IPS-18a (cell line): ENCODE results near the gene TMEM225B.
"Not testable (repeated sequence)": the region's sequence is repeated elsewhere in the genome, so short reads cannot be mapped to it uniquely, and the experiment has no call there.

Source experiments
- H3K27ac ChIP-seq: one replicate; pipeline ENCODE4 v1.5.1; 2013; ENCODE audit warnings: low read length
- H3K27me3 ChIP-seq: one replicate; pipeline ENCODE4 v1.6.1; 2013; ENCODE audit warnings: mild to moderate bottlenecking, low read length; ENCODE audit not compliant: control insufficient read depth, insufficient read depth
- H3K36me3 ChIP-seq: one replicate; pipeline ENCODE4 v1.6.1; 2013; ENCODE audit warnings: low read depth, low read length; ENCODE audit not compliant: control insufficient read depth
- H3K4me1 ChIP-seq: one replicate; pipeline ENCODE4 v1.6.1; 2013; ENCODE audit warnings: low read depth, low read length; ENCODE audit not compliant: control insufficient read depth
- H3K4me3 ChIP-seq: one replicate; pipeline ENCODE4 v1.5.1; 2013; ENCODE audit warnings: low read length
- H3K9ac ChIP-seq: one replicate; pipeline ENCODE4 v1.6.1; 2013; ENCODE audit warnings: mild to moderate bottlenecking, low read length, moderate library complexity
- H3K9me3 ChIP-seq: one replicate; pipeline ENCODE4 v1.6.1; 2013; ENCODE audit warnings: low read depth, low read length; ENCODE audit not compliant: control insufficient read depth

Gene TMEM225B

DNA sequence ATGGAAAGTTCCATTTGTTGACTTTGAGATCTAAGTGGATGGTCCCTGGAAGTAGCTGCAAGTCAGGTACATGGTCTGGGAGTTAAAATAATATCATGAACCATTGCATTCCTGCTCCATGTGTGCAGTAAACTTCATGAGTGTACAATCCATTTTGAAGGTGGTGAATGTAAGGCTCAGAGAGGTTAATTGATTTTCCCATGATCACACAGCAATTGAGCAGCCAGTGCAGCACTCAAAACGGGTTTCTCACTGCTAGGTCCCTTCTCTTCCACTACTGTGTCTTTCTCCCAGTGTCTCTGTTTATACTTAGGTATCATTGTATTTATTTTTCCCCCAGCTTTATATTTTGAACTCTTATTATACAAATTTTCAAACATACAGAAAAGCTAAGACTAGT is 28.6 kb downstream of the TMEM225B start:
- Histone ChIP-seq H3K4me3 (no peak overlapping the region), H3K9ac (no peak overlapping the region), H3K9me3 (no peaks in the 10 kb centered on the region), H3K36me3 (peaks cover 74% of the 10 kb centered on the region), H3K4me1 (peaks cover 31% of the 10 kb centered on the region), H3K27me3 (no peaks in the 10 kb centered on the region), H3K27ac (no peak overlapping the region)

DNA sequence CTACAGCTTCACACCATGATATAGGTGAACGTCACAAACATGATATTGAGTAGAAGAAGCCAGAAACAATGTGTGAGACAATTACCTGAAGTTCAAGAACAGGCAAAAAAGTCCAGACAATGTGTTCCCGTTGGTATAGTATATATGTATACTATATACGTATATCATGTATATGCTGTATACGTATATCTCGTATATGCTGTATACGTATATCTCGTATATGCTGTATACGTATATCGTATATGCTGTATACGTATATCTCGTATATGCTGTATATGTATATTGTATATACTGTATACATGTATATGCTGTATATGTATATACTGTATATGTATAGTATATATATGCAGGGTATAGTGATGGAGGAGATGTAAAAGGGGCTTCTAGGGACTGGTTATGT is 29.4 kb downstream of the TMEM225B start:
- H3K9me3 ChIP-seq: no peaks in the 10 kb centered on the region
- H3K27me3 ChIP-seq: no peaks in the 10 kb centered on the region
- H3K36me3 ChIP-seq: peaks cover 65% of the 10 kb centered on the region
- no peak overlapping the region for H3K4me3 ChIP-seq
- H3K9ac ChIP-seq: no peak overlapping the region
- H3K4me1 ChIP-seq: peaks cover 34% of the 10 kb centered on the region
- no peak overlapping the region for H3K27ac ChIP-seq

DNA sequence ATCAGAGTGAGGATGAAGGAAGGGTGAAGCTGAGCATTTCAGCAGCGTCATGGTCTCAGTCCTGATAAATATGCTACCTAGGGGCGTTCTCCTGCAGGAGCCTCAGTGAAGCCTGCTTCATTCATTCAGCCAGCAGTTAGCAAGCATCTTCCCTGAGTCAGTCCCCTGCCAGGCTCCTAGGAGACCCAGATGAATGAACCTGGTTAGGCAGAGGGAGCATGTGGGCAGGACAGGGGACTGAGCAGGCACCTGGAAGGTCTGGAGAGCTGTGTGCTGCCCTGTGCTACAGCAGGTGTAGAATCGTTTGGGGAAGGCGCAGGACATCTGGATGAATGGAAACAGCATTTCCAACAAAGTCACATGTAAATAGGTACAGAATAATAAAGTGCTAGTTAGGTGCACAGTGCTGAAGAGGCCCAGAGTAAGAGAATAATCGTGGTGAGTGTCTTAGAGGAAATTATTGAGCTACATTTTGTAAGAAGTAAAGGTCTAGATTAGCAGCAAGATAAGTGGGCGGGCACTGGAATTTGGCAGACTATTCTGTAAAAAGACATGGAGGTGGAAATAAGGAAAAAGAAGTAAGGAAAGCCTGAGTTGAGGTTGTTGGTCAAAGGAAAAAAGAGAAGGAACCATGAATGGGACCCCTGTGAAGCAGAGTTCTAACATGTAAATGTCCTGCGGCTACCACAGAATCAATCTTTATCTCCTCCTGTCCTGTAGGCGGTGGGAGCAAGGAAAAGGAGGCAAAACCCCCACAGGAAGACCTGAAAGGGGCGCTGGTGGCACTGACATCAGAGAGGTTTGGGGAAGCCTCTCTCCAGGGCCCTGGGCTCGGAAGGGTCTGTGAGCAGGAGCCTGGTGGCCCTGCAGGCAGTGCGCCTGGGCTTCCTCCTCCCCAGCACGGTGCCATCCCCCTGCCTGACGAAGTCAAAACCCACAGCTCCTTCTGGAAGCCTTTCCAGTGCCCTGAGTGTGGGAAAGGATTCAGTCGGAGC is 30.7 kb downstream of the TMEM225B start:
- Histone ChIP-seq H3K4me1 (peaks cover 34% of the 10 kb centered on the region), H3K4me3 (peak overlapping the region; percentile 16), H3K27ac (peak overlapping the region; percentile 14), H3K9me3 (no peaks in the 10 kb centered on the region), H3K27me3 (no peaks in the 10 kb centered on the region), H3K36me3 (peaks cover 58% of the 10 kb centered on the region), H3K9ac (no peak overlapping the region)

DNA sequence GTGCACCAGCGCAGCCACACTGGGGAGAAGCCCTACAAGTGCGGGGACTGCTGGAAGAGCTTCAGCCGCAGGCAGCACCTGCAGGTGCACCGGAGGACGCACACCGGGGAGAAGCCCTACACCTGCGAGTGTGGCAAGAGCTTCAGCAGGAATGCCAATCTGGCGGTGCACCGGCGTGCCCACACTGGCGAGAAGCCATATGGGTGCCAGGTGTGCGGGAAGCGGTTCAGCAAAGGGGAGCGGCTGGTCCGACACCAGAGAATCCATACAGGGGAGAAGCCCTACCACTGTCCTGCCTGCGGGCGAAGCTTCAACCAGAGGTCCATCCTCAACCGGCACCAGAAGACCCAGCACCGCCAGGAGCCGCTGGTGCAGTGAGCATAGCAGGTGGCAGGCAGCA is 31.6 kb downstream of the TMEM225B start:
- H3K9me3 ChIP-seq: no peaks in the 10 kb centered on the region
- no peak overlapping the region for H3K9ac ChIP-seq
- peaks cover 53% of the 10 kb centered on the region for H3K36me3 ChIP-seq
- H3K4me1 ChIP-seq: peaks cover 34% of the 10 kb centered on the region
- no peak overlapping the region for H3K4me3 ChIP-seq
- no peak overlapping the region for H3K27ac ChIP-seq
- no peaks in the 10 kb centered on the region for H3K27me3 ChIP-seq

DNA sequence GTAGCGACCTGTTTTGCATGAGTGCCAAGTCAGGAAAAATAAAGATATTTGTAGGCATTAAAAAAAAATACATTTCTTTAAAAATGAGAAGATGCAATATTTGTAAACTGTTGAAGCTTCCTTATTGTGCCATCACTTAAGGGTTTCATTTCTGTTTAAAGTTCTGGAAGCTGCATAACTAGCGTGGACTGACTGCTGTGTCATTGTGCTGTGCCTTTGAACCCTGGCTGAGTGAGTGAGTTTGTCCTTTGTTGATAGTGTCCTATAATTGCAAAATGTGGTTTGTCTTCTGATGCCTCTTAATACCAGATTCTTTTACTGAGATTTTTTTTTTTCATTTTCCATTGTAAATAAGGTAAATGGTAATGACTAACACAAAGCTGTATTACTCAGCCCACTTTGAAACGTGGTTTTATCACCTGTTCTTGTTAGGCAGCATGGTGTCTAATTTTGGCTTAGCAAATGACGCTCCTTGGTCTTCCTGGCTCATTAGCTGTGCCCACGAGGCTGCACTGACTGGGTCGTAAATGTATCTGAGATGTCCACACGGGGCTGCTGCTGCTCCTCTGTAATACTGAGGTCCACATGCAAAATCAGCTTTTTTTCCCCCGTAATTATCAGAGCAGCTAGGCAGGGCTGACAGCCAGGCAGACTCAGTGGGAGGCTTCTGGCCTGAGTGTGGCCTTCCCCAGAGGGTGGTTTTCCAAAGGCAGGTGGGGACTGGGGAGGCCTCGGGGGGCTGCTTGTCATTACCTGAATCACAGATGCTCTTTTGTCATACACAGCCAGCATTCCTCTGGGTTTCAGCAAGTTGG is 33.4 kb downstream of the TMEM225B start:
- Histone ChIP-seq H3K27ac (no peak overlapping the region), H3K4me3 (no peak overlapping the region), H3K27me3 (no peaks in the 10 kb centered on the region), H3K36me3 (peaks cover 35% of the 10 kb centered on the region), H3K9me3 (no peaks in the 10 kb centered on the region), H3K9ac (no peak overlapping the region), H3K4me1 (peaks cover 34% of the 10 kb centered on the region)

DNA sequence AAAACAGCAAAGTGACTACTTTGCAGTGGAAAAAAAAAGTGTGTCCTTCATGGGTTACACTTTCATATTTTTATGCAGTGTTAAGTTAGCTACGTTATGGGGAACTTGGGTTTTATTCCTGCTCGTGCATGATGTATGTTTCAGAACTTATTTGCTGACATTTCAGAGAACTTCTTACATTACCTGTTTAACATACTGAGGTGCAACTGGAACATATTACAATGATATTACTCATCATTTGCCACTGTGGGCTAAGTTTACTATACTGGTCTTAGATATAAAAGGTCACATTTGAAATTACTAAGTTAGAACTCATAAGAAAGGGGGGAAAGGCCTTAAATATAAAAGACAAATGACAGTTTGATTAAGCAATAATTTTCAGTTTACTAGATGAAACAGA is 39.3 kb downstream of the TMEM225B start:
- not testable (repeated sequence) for H3K4me3 ChIP-seq, H3K36me3 ChIP-seq, H3K4me1 ChIP-seq, H3K9me3 ChIP-seq, H3K27ac ChIP-seq, H3K9ac ChIP-seq, H3K27me3 ChIP-seq

DNA sequence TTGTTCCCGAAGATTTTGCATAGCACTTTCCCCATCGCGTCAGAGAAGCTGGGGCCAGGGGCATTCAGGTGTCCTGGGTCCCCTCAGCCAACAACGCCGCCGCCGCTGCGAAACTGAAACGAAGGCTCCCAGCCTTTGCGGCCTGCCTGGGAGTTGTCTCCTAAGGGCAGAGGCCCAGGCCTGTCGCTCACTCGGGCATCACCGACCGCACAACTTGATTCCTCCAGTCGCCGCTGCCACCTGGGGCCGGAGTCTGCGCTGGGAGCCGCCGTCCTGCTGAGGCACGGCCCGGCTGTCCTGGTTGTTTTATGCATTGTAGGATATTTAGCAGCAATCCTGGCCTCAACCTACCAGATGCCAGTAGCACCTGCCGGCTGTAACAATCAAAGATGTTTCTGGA is 40.7 kb downstream of the TMEM225B start:
- no peak overlapping the region for H3K9ac ChIP-seq
- H3K27me3 ChIP-seq: no peaks in the 10 kb centered on the region
- H3K27ac ChIP-seq: no peak overlapping the region
- no peaks in the 10 kb centered on the region for H3K9me3 ChIP-seq
- H3K4me1 ChIP-seq: no peaks in the 10 kb centered on the region
- no peak overlapping the region for H3K4me3 ChIP-seq
- H3K36me3 ChIP-seq: peaks cover 2% of the 10 kb centered on the region

DNA sequence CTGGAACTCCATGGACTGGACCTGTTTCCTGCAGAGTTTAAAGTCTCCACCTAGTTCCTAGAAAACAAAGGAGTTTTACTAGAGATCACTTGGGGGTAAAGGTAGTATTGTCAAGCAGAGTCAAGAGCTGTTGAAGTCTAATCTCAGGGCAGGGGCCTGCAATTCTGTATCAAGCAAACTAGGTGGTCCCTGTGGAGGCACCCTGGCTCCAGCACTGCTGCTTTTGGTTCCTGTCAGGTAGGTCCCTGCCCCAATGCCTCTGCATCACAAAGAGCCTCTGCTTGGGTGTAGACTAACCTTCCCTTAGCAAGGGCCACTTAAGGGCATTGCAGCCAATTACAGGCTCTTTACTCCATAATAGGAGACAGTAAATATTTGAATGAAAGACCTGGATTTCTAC is 41.2 kb downstream of the TMEM225B start:
- no peak overlapping the region for H3K4me3 ChIP-seq
- no peak overlapping the region for H3K27ac ChIP-seq
- no peaks in the 10 kb centered on the region for H3K9me3 ChIP-seq
- no peaks in the 10 kb centered on the region for H3K4me1 ChIP-seq
- no peaks in the 10 kb centered on the region for H3K27me3 ChIP-seq
- H3K36me3 ChIP-seq: no peaks in the 10 kb centered on the region
- H3K9ac ChIP-seq: no peak overlapping the region

DNA sequence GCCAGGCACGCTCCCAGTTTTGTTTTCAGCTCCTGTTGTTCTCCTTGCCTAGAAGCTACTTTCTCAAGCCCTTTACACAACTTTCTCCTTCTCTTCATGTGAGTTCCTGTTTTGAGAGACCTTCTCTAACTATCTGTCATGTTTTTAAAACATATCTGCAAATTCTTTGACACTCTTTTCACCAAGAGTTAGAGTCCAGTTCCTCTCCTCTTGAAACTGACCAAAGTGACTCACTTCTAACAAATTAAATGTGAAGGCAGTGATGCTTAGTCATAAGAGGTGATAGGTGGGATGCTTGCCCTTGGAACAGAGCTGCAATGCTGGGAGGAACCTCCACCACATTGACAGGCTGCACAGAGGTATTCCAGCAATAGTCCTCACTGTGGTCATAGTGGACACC is 44.0 kb downstream of the TMEM225B start:
- no peaks in the 10 kb centered on the region for H3K4me1 ChIP-seq
- H3K4me3 ChIP-seq: no peak overlapping the region
- no peak overlapping the region for H3K27ac ChIP-seq
- no peaks in the 10 kb centered on the region for H3K27me3 ChIP-seq
- no peaks in the 10 kb centered on the region for H3K9me3 ChIP-seq
- no peak overlapping the region for H3K9ac ChIP-seq
- H3K36me3 ChIP-seq: no peaks in the 10 kb centered on the region

DNA sequence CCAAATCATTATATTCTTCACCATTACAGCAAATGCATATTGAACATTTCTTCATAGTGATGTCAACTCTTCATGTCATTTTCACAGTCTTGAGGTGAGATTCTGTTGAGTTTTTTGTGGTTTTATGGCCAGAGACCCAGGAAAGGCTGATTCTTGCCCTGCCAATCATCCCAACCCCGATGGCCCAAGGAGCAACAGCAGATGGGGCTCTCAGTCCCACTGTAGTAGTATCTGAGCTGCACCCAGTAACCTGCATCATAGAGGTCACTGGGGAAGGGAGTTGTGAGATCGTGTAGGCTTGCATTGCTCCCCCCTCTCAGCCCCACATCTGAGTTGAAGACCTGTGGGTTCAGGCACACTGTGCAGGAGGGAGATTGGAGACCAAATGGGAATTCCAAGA is 45.4 kb downstream of the TMEM225B start:
- Histone ChIP-seq H3K4me3 (no peak overlapping the region), H3K27me3 (no peaks in the 10 kb centered on the region), H3K9ac (no peak overlapping the region), H3K27ac (no peak overlapping the region), H3K4me1 (no peaks in the 10 kb centered on the region), H3K9me3 (no peaks in the 10 kb centered on the region), H3K36me3 (no peaks in the 10 kb centered on the region)

DNA sequence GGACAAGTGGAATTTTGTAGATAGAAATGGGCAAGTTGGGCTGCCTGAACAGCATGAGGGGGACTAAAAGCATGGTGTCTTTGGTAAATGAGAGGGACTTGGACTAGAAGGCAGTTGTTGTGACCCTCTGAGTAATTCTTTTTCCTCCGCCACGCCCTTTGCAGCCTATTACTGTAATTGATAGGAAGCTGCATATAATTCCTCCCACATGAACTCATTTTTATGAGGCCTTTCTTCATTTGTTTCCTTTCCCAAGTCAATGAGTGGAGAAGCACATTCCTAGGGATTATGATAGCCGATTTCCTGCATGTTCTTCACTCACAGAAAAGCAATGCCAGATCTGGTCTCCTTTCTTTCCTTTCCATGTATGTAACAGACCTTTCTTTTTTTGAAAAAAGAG is 46.4 kb downstream of the TMEM225B start:
- H3K4me1 ChIP-seq: no peaks in the 10 kb centered on the region
- H3K4me3 ChIP-seq: no peak overlapping the region
- H3K9me3 ChIP-seq: no peaks in the 10 kb centered on the region
- H3K27ac ChIP-seq: no peak overlapping the region
- no peaks in the 10 kb centered on the region for H3K27me3 ChIP-seq
- no peak overlapping the region for H3K9ac ChIP-seq
- H3K36me3 ChIP-seq: no peaks in the 10 kb centered on the region
